NB4 (cell line): Measurements from ENCODE around the gene SPON1.
"Not testable (repeated sequence)": the region's sequence is repeated elsewhere in the genome, so short reads cannot be mapped to it uniquely, and the experiment has no call there.

Experiments
- DNase-seq: peaks from one replicate; pipeline ENCODE4 v3.0.0; 2010; ENCODE audit warnings: low read depth
- H3K4me3 ChIP-seq: one replicate; pipeline ENCODE4 v1.5.1; 2011; ENCODE audit warnings: mild to moderate bottlenecking, low read depth, low read length, moderate library complexity
- CTCF ChIP-seq: IDR thresholded peaks from one replicate; pipeline ENCODE4 v1.5.1; 2012; ENCODE audit warnings: low read depth, low read length
- MAX ChIP-seq: IDR thresholded peaks from 2 replicates; pipeline ENCODE4 v1.6.1; 2011; ENCODE audit warnings: low read depth, low read length
- MYC ChIP-seq: IDR thresholded peaks from 2 replicates; pipeline ENCODE4 v1.6.1; 2011; ENCODE audit warnings: low read depth, low read length
- POLR2A ChIP-seq: IDR thresholded peaks from 2 replicates; pipeline ENCODE4 v1.6.1; 2011; ENCODE audit warnings: mild to moderate bottlenecking; ENCODE audit not compliant: insufficient read length; ENCODE audit errors: extremely low read depth

SPON1 gene

GRCh38 chr11:14073849-14074476, 111.4 kb downstream of the SPON1 start:
- no peak overlapping the region for H3K4me3 ChIP-seq
- DNase-seq: no peak
- no peak for TF ChIP-seq MAX

- TF ChIP-seq CTCF (no peak), MAX (no peak), POLR2A (no peak), MYC (no peak)
- DNase-seq: peak; percentile 12
- H3K4me3 ChIP-seq: no peak overlapping the region
These were observed 112.9 kb downstream of the SPON1 start for GRCh38 chr11:14075118-14076078.

- no peak for DNase-seq
- TF ChIP-seq CTCF: no peak
- no peak for TF ChIP-seq MAX
- no peak for TF ChIP-seq POLR2A
- no peak for TF ChIP-seq MYC
- no peak overlapping the region for H3K4me3 ChIP-seq
These were observed 116.5 kb downstream of the SPON1 start for GRCh38 chr11:14079011-14079410.

GRCh38 chr11:14079797-14080196, 117.3 kb downstream of the SPON1 start:
- TF ChIP-seq CTCF (no peak), MYC (no peak), POLR2A (no peak), MAX (no peak)
- no peak for DNase-seq
- no peak overlapping the region for H3K4me3 ChIP-seq

- DNase-seq: no peak
- H3K4me3 ChIP-seq: no peak overlapping the region
- TF ChIP-seq MYC (no peak), MAX (no peak), CTCF (no peak), POLR2A (no peak)
These were observed 119.2 kb downstream of the SPON1 start for GRCh38 chr11:14081581-14082231.

- no peak for TF ChIP-seq POLR2A
- no peak for TF ChIP-seq CTCF
- no peak for TF ChIP-seq MAX
- no peak for TF ChIP-seq MYC
- no peak for DNase-seq
- H3K4me3 ChIP-seq: no peak overlapping the region
These were observed 119.8 kb downstream of the SPON1 start for GRCh38 chr11:14082338-14082737.

GRCh38 chr11:14088861-14089260, 126.3 kb downstream of the SPON1 start:
- not testable (repeated sequence) for H3K4me3 ChIP-seq, DNase-seq
